Stimulated activated CD8-positive, alpha-beta memory T cell treated with anti-CD3 and anti-CD28 coated beads, Interleukin-15, amount 100 ng/mL, for 48 hours (primary cell): Measurements from ENCODE around the gene KIF26A.

Experiments
- DNase-seq, 2 donors: peaks; one replicate each; pipeline ENCODE4 v3.0.0-alpha.2; 2020; ENCODE audit warnings: low read depth in 2 of 2

KIF26A gene

GRCh38 chr14:104130974-104131651 lies 7.3 kb upstream of the KIF26A start:
- no peak for DNase-seq

DNA sequence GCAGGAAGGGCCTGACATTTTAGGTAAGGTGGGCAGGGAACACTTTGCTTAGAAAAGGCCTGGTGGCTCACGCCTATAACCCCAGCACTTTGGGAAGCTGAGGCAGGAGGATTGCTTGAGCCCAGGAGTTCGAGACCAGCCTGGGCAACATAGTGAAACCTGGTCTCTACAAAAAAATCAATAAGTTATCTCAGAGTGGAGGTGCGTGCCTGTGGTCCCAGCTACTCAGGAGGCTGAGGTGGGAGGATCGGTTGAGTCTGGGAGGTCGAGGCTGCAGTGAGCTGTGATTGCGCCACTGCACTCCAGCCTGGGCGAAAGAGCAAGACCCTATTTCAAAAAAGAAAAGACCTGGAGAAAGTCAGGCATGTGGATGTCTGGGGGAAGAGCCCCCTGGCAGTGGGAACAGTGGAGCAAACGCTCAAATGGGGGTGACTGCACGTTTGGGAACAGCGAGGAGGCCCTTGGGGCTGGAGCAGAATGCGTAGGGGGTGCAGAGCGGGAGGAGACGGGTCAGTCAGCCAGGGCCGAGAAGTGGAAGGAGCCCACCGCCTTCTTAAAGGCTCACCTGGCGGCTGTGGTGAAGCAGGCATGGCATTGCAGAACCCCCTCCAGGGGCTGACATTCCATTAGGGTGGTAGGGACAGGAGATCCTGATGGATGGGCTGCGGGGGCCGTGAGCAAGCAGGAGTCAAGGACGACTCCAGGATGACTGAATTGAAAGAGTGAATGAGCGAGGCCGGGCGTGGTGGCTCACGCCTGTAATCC lies 6.2 kb upstream of the KIF26A start:
- DNase-seq, result no peak

GRCh38 chr14:104132981-104133380 lies 5.4 kb upstream of the KIF26A start:
- DNase-seq, result no peak

DNA sequence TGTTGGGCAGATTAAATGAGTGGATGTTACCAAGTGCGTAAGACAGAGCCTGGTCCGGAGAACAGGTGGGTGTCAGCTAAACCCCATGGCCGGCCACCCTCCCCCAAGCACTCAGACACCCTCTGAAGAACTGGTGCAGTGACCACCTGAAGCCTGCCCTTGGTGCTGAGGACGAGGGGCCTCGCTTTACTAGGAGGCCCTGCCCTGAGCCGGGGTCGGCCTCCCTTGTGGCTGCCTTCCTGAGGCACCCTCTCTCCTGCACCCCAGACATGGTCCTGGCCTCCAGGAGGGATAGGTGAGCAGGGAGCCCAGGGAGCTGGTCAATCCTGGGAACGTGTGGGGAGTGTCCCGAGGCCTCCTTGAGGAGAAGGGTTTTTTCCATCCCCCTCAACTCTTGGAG lies 4.9 kb upstream of the KIF26A start:
- no peak for DNase-seq

DNA sequence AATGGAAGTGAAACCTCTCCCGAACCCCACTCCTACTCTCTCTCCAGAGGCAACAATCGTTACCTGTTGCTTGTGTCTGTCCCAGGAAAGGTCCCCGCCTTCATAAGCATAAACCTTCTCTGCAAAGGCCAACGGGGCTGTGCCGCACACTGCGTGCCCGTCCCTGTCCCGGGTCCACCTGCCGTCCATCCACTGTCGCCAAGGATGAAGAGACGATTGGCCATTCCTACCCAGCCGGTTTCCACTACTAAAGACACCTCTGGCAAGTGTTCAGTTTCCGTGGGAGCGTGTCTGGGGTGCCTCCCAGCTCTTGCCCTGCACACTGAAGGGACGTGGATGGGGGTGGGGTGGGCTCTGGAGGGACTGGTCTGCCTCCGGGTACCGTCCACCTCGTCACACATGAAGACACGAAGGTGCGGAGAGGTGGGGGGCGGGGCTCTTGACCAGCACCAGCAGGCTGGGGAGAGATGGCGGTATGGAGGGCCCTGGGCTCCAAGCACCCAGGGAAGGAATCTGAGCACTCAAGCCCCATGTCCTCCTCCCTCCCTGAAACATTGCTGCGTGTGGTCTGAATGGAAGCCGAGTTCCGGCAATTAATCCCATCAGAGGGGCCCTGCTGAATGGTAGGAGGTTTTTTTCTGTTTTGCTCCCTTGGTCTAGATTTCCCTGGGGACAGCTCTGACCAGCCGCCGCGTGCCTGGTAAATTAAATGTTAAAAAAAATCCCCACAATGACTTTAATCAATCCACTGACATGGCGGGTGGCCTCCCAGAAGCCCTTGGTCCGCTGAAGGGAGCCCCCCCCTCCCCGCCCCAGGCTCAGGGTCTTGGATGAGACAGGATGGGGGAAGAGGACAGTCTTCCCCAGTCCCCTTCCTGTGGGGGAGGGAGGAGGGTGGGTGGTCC lies 4.1 kb upstream of the KIF26A start:
- no peak for DNase-seq

GRCh38 chr14:104135121-104135903 lies 3.1 kb upstream of the KIF26A start:
- no peak for DNase-seq

- DNase-seq, result no peak
These were observed 2.4 kb upstream of the KIF26A start for GRCh38 chr14:104135904-104136471.

DNA sequence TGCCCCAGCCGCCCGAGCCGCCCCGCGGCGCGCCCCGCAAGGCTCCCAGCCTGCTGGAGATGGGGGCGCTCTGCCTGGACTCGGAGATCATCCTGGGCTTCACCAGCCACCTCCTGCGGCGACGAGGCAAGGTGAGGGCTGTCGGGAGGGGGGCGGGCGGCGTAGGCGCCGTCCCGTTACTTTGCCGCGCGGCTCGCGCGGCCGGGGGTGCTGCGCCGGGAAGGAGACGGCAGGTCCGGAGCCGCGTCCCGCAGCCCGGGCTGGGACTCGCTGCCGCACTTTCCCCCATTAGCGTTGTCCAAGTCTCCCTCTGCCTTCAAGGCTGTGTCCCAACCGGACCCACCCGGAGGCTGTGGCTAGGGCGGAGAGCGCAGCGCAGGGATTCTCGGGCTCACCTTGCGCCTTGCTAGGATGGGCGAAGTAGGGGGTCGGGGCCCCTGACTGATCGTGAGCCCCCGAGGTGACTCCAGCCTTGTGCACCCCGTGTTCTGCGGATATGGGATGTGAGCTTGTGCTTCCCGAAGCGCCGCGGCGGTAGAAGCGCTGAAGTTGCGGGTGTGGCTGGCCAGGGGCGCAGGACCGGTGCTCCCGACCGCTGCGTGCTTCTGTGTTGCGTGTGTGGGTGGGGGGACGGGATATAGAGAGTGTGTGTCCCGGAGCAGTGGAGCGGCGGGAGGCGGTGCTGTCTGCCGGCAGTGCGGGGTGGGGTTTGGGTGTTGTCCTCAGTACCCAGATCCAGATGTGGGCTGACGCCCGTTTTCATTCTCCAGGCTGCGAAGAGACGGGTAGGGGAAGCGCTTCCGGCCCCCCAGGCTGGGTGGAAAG lies 1.7 kb upstream of the KIF26A start:
- DNase-seq, result no peak

DNA sequence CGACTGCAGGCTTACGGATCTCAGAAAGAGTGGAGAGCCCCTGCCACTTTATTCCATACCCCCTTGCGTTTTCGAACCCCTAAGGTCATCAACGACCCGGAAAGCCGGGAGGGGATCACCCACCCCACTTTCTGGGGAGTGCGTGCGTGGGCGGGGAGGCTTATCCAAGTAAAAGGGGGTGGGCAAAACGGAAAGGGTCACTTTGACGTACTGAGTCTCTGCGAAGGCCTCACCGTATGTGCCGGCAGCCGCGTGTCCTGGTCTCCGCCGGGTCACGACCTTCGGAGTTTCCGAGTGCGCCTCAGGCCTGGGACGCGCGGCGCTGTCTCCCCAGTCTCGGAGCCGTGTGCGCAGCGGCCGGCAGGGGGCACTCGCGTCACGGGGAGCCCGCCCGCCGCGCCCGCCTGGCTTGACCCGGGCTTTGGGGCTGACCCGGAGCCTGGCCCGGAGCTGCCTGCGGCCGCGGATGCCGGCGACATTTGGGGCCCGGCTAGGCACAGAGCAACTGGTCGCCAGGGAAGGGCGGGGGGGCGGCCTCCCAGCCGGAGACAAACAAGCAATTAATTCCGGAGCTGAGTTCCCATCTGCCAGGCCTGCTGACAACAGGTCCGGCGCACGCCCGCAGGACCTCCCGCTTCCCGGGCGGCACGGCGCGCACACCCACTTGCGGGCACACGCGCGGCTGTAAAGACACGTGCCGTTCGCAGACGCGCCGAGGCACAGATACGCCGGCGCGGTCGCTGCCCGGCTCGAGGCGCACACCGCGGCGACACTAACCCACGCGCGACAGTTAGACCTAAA lies 890 bp upstream of the KIF26A start:
- DNase-seq, result peak; percentile 50 to 54

- no peak for DNase-seq
These were observed 502 bp downstream of the KIF26A start for GRCh38 chr14:104138718-104139459.

DNA sequence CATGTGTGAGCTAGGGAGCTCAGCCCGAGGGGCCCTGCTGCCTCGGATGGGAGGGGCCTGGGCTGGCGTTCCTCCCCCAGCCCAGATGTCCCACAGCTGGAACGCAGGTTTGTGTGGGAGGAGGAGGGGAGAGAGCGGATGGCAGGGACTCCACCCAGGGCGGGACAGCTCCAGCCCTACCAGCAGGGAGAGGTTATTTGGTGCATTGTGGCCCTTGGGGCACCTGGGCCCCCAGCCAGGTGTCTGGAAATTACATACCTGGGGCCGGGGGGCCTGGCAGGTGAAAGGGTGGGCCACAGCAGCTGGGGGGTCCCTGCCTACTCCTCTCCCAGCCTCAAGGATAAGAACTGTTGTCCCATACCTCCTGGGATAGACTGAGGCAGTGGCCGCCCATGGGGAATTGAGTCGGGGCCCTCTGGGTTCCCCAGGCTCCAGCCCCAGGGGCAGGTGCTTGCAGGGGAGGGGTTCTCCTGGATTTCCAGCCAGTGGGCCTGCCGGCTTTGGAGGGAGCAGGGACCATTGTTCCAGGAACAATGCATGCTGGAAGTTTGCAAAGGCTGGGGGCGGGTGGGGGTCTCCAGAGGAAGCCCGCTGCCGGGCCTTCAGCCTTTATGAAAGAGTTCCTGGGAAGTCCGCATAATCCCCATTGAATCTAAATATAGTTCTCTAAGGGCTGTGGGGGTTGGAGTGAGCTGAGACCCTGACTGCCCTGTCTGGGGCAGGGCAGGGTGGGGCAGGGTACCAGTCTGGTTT lies 1.2 kb downstream of the KIF26A start:
- DNase-seq, result no peak

- DNase-seq, result no peak
These were observed 1.8 kb downstream of the KIF26A start for GRCh38 chr14:104140213-104140462.

GRCh38 chr14:104140463-104141331 lies 2.3 kb downstream of the KIF26A start:
- no peak for DNase-seq

DNA sequence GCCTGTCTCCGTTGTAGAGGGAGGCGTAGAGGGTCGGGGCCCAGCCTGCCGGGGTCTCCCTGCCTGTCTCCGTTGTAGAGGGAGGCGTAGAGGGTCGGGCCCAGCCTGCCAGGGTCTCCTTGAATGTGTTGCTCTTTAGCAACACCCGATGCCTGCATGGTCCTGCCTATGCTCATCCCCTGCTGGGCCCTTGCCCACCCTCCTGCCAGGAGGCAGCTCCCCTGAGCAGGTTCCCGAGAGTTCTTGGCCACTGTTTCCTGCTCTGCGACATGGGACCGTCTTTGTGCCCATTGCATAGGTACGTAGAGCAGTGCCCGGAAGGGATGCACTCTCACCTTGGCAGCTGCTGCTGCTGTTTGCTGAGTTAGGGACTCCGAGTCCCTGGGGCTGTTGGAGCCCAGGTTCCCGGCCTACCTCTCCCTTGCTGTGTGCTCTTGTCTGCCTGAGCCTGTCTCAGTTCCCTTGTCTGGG lies 3.3 kb downstream of the KIF26A start:
- DNase-seq, result no peak

- DNase-seq, result no peak
These were observed 4.0 kb downstream of the KIF26A start for GRCh38 chr14:104142136-104142945.

GRCh38 chr14:104142946-104143470 lies 4.6 kb downstream of the KIF26A start:
- no peak for DNase-seq
